B cell (primary cell): Measurements from ENCODE around the gene HDAC11. TPM values are rescaled to one million over a fixed set of nuclear protein-coding genes. Genes with fewer than 3 reads are reported as not detected.

Source experiments
- ATAC-seq: fragments of 200-7000 bp; cut with Tn5 transposase; one replicate; pipeline ENCODE4 v1.10.0; 2021; ENCODE audit warnings: low read depth, mild to moderate bottlenecking, moderate number of reproducible peaks, moderate library complexity
- CTCF ChIA-PET: fragments of 350-600 bp; sonication (Branson Sonifier 250); formaldehyde crosslinking; loops from one replicate; lab custom pipeline; 2021; ENCODE audit warnings: antibody characterized with exemption, inconsistent platforms; lab: Charles Lee
- POLR2A ChIA-PET: fragments of 350-600 bp; sonication (Branson Sonifier 250); formaldehyde crosslinking; loops from one replicate; lab custom pipeline; 2021; ENCODE audit warnings: antibody characterized with exemption; lab: Charles Lee
- DNase-seq: peaks from one replicate; pipeline ENCODE4 v3.0.0; 2013
- H2AFZ ChIP-seq: 2 replicates; pipeline ENCODE4 v1.6.1; 2012; ENCODE audit warnings: mild to moderate bottlenecking, low read depth, low read length; ENCODE audit not compliant: insufficient read depth, poor library complexity, severe bottlenecking
- H3K27ac ChIP-seq, 2 donors: 1 replicate in 1 of 2; 2 replicates in 1 of 2; pipeline ENCODE4 v1.5.1; 2012 to 2013; ENCODE audit warnings: low read length in 2 of 2, mild to moderate bottlenecking in 2 of 2, moderate library complexity in 1 of 2
- H3K27me3 ChIP-seq, 4 experiments: fragments of 200-600 bp in 1 of 4; sonication (generic) in 1 of 4; replicated peaks in 1 of 4; 1 replicate in 2 of 4; 2 replicates in 2 of 4; pipeline versions ENCODE4 v1.6.1 to v1.7.0; 2013 to 2016; ENCODE audit warnings: low read length in 3 of 4, mild to moderate bottlenecking in 2 of 4, mixed read lengths in 1 of 4, moderate library complexity in 1 of 4; ENCODE audit not compliant: insufficient read depth in 4 of 4, control insufficient read depth in 3 of 4; ENCODE audit errors: control extremely low read depth in 1 of 4
- H3K36me3 ChIP-seq, 2 experiments: replicated peaks in 1 of 2; 1 replicate in 1 of 2; 2 replicates in 1 of 2; pipeline versions ENCODE4 v1.6.1 to v1.7.1; 2013; ENCODE audit warnings: low read length in 1 of 2; ENCODE audit not compliant: insufficient read depth in 2 of 2, control insufficient read depth in 1 of 2; ENCODE audit errors: control extremely low read depth in 1 of 2, extremely low read depth in 1 of 2
- H3K4me1 ChIP-seq, 2 donors: fragments of 200-600 bp in 1 of 2; sonication (generic) in 1 of 2; 1 replicate in 1 of 2; 2 replicates in 1 of 2; pipeline versions ENCODE4 v1.5.1 to v1.6.1; 2013 to 2017; ENCODE audit warnings: low read length in 2 of 2; ENCODE audit not compliant: control insufficient read depth in 2 of 2, insufficient read depth in 2 of 2
- H3K4me2 ChIP-seq: replicated peaks from 2 replicates; pipeline ENCODE3; 2012; ENCODE audit warnings: mild to moderate bottlenecking, low read depth, low read length; ENCODE audit not compliant: poor library complexity, severe bottlenecking
- H3K4me3 ChIP-seq, 5 experiments: fragments of 200-600 bp in 1 of 5; sonication (generic) in 1 of 5; 1 replicate in 3 of 5; 2 replicates in 2 of 5; pipeline versions ENCODE4 v1.5.1 to v1.7.0; 2011 to 2016; ENCODE audit warnings: low read length in 4 of 5, mild to moderate bottlenecking in 4 of 5, low read depth in 2 of 5, control low read depth in 1 of 5, moderate library complexity in 1 of 5; ENCODE audit not compliant: insufficient read depth in 1 of 5; ENCODE audit errors: control extremely low read depth in 1 of 5, extremely low read depth in 1 of 5
- H3K79me2 ChIP-seq: fragments of 200-600 bp; sonication (generic); one replicate; pipeline ENCODE4 v1.6.0; 2016; ENCODE audit warnings: low read length; ENCODE audit not compliant: control insufficient read depth, insufficient read depth
- H3K9ac ChIP-seq: fragments of 200-600 bp; sonication (generic); 2 replicates; pipeline ENCODE4 v1.6.1; 2017; ENCODE audit warnings: mild to moderate bottlenecking, low read length, moderate library complexity
- H3K9me3 ChIP-seq, 3 donors: one replicate each; pipeline versions ENCODE4 v1.6.1 to v1.7.1; 2013; ENCODE audit warnings: low read length in 2 of 3; ENCODE audit not compliant: control insufficient read depth in 2 of 3, insufficient read depth in 1 of 3; ENCODE audit errors: control extremely low read depth in 1 of 3
- H4K20me1 ChIP-seq: 2 replicates; pipeline ENCODE4 v1.6.0; 2012; ENCODE audit warnings: mild to moderate bottlenecking, low read length; ENCODE audit not compliant: insufficient read depth, control insufficient read depth, poor library complexity, severe bottlenecking
- H3K27ac Mint-ChIP-seq: one replicate; pipeline ENCODE4 v1.8.0; 2021; ENCODE audit warnings: mixed read lengths
- H3K27me3 Mint-ChIP-seq: one replicate; pipeline ENCODE4 v1.8.0; 2021; ENCODE audit warnings: mixed read lengths
- H3K4me1 Mint-ChIP-seq: one replicate; pipeline ENCODE4 v1.8.0; 2021; ENCODE audit warnings: mixed read lengths
- H3K4me3 Mint-ChIP-seq: one replicate; pipeline ENCODE4 v1.8.0; 2021; ENCODE audit warnings: mixed read lengths
- H3K9me3 Mint-ChIP-seq: one replicate; pipeline ENCODE4 v1.8.0; 2022; ENCODE audit warnings: mixed read lengths; ENCODE audit not compliant: insufficient read depth
- EZH2 ChIP-seq: IDR thresholded peaks from 2 replicates; pipeline ENCODE4 v1.6.1; 2012; ENCODE audit warnings: borderline replicate concordance, low read depth, mild to moderate bottlenecking, moderate library complexity, low read length; ENCODE audit not compliant: insufficient read depth, poor library complexity, severe bottlenecking
- WGBS: methylation state at CpG from one replicate; pipeline ENCODE4 v1.1.5; 2013; ENCODE audit warnings: missing lambda C conversion rate; ENCODE audit not compliant: insufficient coverage; 5-methylcytosine and 5-hydroxymethylcytosine counted together
- intact Hi-C: fragments of 100-400 bp; cut with micrococcal nuclease; formaldehyde crosslinking; loops from one replicate; pipeline ENCODE4 v1.10.0; 2022
- polyA plus RNA-seq: library from polyadenylated mRNA; depleted of rRNA; stranded (reverse); fragments of >200 nt; gene quantifications from 2 replicates; pipeline ENCODE4 v1.2.3, GENCODE V29; 2012
- total RNA-seq, 2 donors: library from RNA; stranded (reverse); fragments of 120-200 nt in 1 of 2; gene quantifications; 1 replicate in 1 of 2; 2 replicates in 1 of 2; pipeline versions ENCODE4 v1.2.3 to v1.2.4, GENCODE V29; 2013 to 2022
- TF ChIP-seq, protein P1 (sequence below): fragments of 200-600 bp; IDR thresholded peaks from one replicate; pipeline ENCODE4 v1.8.0; 2022; ENCODE audit warnings: antibody characterized with exemption, mild to moderate bottlenecking

HDAC11 gene
- total and polyA plus RNA-seq, 2 donors (not counting 1 experiment from before 2014, with no cell fraction given), result 0.76 to 5.5 TPM

GRCh38 chr3:13505147-13506130 lies 25.3 kb downstream of the HDAC11 start:
- no peak overlapping the region for H2AFZ ChIP-seq
- ATAC-seq (no peak), DNase-seq (no peak)
- Mint-ChIP-seq H3K4me3 (no peak overlapping the region), H3K9me3 (no peaks in the 10 kb centered on the region), H3K4me1 (no peaks in the 10 kb centered on the region), H3K27me3 (peaks cover 3% of the 10 kb centered on the region), H3K27ac (no peak overlapping the region)
- POLR2A ChIA-PET, result interaction anchor here (0.6 kb wide), 1 partner anchor 549 kb away, joined by 6 read pairs; no protein-coding TSS in a partner anchor
- CTCF ChIA-PET, result no interaction called here
- H3K4me3 ChIP-seq, result no peak overlapping the region
- WGBS, result 89% methylated on average over 16 of the region's 16 CpGs
- no peak overlapping the region for H3K27ac ChIP-seq
- no peak overlapping the region for H3K4me2 ChIP-seq
- H3K27me3 ChIP-seq, result no peaks in the 10 kb centered on the region
- no peaks in the 10 kb centered on the region for H4K20me1 ChIP-seq
- H3K9ac ChIP-seq, result no peak overlapping the region
- H3K9me3 ChIP-seq, result no peaks in the 10 kb centered on the region
- intact Hi-C loops, result no loop called here
- no peaks in the 10 kb centered on the region for H3K36me3 ChIP-seq
- TF ChIP-seq, protein P1, sequence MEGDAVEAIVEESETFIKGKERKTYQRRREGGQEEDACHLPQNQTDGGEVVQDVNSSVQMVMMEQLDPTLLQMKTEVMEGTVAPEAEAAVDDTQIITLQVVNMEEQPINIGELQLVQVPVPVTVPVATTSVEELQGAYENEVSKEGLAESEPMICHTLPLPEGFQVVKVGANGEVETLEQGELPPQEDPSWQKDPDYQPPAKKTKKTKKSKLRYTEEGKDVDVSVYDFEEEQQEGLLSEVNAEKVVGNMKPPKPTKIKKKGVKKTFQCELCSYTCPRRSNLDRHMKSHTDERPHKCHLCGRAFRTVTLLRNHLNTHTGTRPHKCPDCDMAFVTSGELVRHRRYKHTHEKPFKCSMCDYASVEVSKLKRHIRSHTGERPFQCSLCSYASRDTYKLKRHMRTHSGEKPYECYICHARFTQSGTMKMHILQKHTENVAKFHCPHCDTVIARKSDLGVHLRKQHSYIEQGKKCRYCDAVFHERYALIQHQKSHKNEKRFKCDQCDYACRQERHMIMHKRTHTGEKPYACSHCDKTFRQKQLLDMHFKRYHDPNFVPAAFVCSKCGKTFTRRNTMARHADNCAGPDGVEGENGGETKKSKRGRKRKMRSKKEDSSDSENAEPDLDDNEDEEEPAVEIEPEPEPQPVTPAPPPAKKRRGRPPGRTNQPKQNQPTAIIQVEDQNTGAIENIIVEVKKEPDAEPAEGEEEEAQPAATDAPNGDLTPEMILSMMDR, result no peak
- no peak for TF ChIP-seq EZH2
- H3K79me2 ChIP-seq, result no peaks in the 10 kb centered on the region
- no peaks in the 10 kb centered on the region for H3K4me1 ChIP-seq

DNA sequence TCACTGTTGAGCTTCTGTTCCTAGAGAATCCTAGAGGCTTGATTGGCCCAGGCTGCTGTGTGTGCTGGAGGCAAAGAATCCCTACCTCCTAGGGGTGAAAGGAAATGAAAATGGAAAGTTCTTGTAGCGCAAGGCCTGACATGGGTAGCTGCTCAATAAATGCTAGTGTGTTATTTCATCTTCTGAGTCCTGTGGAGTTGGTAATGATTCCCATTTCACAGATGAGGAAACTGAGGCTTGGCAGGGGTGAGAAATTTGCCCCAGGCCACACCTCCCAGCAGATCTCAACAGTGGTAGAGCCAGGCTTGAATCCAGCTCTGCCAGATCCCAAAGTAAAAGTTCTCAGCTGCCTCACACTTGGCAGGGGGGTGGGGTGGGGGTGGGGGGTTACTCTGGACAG lies 26.1 kb downstream of the HDAC11 start:
- CTCF ChIA-PET, result no interaction called here
- no peaks in the 10 kb centered on the region for H3K79me2 ChIP-seq
- Mint-ChIP-seq H3K4me1 (no peaks in the 10 kb centered on the region), H3K27me3 (no peaks in the 10 kb centered on the region), H3K4me3 (no peak overlapping the region), H3K27ac (no peak overlapping the region), H3K9me3 (no peaks in the 10 kb centered on the region)
- H3K9me3 ChIP-seq, result no peaks in the 10 kb centered on the region
- no peak overlapping the region for H3K4me2 ChIP-seq
- 86% methylated on average over 1 of the region's 1 CpG for WGBS
- no peak overlapping the region for H3K4me3 ChIP-seq
- ATAC-seq (no peak), DNase-seq (no peak)
- TF ChIP-seq, protein P1, result no peak
- no peak for TF ChIP-seq EZH2
- no peaks in the 10 kb centered on the region for H4K20me1 ChIP-seq
- H3K9ac ChIP-seq, result no peak overlapping the region
- H3K27ac ChIP-seq, result no peak overlapping the region
- H2AFZ ChIP-seq, result no peak overlapping the region
- no peaks in the 10 kb centered on the region for H3K4me1 ChIP-seq
- POLR2A ChIA-PET, result interaction anchor here (0.6 kb wide), 1 partner anchor 550 kb away, joined by 6 read pairs; no protein-coding TSS in a partner anchor
- H3K27me3 ChIP-seq, result no peaks in the 10 kb centered on the region
- intact Hi-C loops, result no loop called here
- H3K36me3 ChIP-seq, result no peaks in the 10 kb centered on the region
